C4-2B (cell line): ENCODE results near the gene GPI.

ENCODE experiments used
- ZFX ChIP-seq: fragments of 450-650 bp; IDR thresholded peaks from 2 replicates; pipeline ENCODE4 v1.6.1; 2017
- TF ChIP-seq, protein P1 (sequence below): fragments of 450-650 bp; conservative IDR thresholded peaks from 2 replicates; pipeline ENCODE4 v1.5.1; 2017; ENCODE audit warnings: mild to moderate bottlenecking

- no peak for TF ChIP-seq ZFX
- TF ChIP-seq, protein P1, sequence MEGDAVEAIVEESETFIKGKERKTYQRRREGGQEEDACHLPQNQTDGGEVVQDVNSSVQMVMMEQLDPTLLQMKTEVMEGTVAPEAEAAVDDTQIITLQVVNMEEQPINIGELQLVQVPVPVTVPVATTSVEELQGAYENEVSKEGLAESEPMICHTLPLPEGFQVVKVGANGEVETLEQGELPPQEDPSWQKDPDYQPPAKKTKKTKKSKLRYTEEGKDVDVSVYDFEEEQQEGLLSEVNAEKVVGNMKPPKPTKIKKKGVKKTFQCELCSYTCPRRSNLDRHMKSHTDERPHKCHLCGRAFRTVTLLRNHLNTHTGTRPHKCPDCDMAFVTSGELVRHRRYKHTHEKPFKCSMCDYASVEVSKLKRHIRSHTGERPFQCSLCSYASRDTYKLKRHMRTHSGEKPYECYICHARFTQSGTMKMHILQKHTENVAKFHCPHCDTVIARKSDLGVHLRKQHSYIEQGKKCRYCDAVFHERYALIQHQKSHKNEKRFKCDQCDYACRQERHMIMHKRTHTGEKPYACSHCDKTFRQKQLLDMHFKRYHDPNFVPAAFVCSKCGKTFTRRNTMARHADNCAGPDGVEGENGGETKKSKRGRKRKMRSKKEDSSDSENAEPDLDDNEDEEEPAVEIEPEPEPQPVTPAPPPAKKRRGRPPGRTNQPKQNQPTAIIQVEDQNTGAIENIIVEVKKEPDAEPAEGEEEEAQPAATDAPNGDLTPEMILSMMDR, result no peak
Observed at GRCh38 chr19:34387446-34387810, 22.4 kb downstream of the GPI start.
